HG03025 (cell line): ENCODE data around the gene TTYH3.

Experiments used
- ATAC-seq: cut with Tn5 transposase; IDR thresholded peaks from one replicate; pipeline ENCODE4 v1.9.1; 2021; ENCODE audit warnings: mild to moderate bottlenecking, moderate library complexity; ENCODE audit not compliant: unreplicated experiment, low FRiP score

Gene TTYH3

GRCh38 chr7:2645274-2645868, 13.6 kb downstream of the TTYH3 start:
- ATAC-seq = no peak

- ATAC-seq = no peak
Observed at GRCh38 chr7:2646336-2646679, 14.5 kb downstream of the TTYH3 start.

GRCh38 chr7:2646680-2647571, 15.1 kb downstream of the TTYH3 start:
- ATAC-seq = no peak

GRCh38 chr7:2647594-2648172, 15.9 kb downstream of the TTYH3 start:
- ATAC-seq = no peak

- no peak for ATAC-seq
Observed at GRCh38 chr7:2649139-2649838, 17.5 kb downstream of the TTYH3 start.

GRCh38 chr7:2649991-2650390, 18.2 kb downstream of the TTYH3 start:
- no peak for ATAC-seq

GRCh38 chr7:2650451-2650850, 18.7 kb downstream of the TTYH3 start:
- ATAC-seq = no peak

GRCh38 chr7:2651336-2651735, 19.6 kb downstream of the TTYH3 start:
- ATAC-seq = no peak

- ATAC-seq = no peak
Observed at GRCh38 chr7:2651847-2652735, 20.3 kb downstream of the TTYH3 start.

GRCh38 chr7:2652736-2653060, 20.9 kb downstream of the TTYH3 start:
- ATAC-seq = no peak

GRCh38 chr7:2654059-2654458, 22.3 kb downstream of the TTYH3 start:
- ATAC-seq = no peak

- no peak for ATAC-seq
Observed at GRCh38 chr7:2655870-2656614, 24.3 kb downstream of the TTYH3 start.

- no peak for ATAC-seq
Observed at GRCh38 chr7:2657208-2657607, 25.4 kb downstream of the TTYH3 start.

- ATAC-seq = no peak
Observed at GRCh38 chr7:2657920-2658671, 26.3 kb downstream of the TTYH3 start.

- ATAC-seq = no peak
Observed at GRCh38 chr7:2658941-2659340, 27.2 kb downstream of the TTYH3 start.

GRCh38 chr7:2659556-2660358, 28.0 kb downstream of the TTYH3 start:
- ATAC-seq = no peak

- no peak for ATAC-seq
Observed at GRCh38 chr7:2660359-2661095, 28.7 kb downstream of the TTYH3 start.

GRCh38 chr7:2661096-2661449, 29.3 kb downstream of the TTYH3 start:
- no peak for ATAC-seq
